ENCODE data around the gene ENTPD3.

The ENTPD3 gene

DNA sequence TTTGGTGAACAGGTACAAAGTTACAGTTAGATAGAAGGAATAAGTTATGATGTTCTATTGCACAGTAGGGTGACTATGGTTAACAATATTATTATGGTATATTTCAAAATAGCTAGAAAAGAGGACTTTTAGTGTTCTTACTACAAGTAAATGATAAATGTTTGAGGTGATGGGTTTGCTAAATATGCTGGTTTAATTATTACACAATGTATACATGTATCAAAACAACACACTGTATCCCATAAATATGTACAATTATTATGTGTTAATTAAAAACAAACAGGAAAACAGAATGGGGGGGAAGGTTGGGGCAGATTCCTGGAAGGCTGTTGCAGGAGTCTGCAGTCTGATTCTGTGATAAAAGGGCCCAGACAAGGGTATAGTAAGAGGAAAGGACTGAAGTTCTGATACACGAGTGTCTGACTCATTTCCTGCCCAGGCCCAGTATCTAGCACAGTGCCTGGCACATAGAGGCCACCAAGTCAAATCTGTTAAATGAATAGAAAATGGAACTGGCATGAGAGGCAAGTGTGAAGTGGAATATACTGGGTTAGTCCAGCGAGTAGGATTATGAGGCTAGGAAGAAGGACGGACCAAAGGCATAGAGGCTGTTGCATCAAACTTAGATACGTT lies 7.2 kb upstream of the ENTPD3 start:
- Histone ChIP-seq H2AFZ (ENCODE audit: low read depth, low read length) (no peak overlapping the region), H3K4me2 (ENCODE audit: low read length) (no peak overlapping the region)

DNA sequence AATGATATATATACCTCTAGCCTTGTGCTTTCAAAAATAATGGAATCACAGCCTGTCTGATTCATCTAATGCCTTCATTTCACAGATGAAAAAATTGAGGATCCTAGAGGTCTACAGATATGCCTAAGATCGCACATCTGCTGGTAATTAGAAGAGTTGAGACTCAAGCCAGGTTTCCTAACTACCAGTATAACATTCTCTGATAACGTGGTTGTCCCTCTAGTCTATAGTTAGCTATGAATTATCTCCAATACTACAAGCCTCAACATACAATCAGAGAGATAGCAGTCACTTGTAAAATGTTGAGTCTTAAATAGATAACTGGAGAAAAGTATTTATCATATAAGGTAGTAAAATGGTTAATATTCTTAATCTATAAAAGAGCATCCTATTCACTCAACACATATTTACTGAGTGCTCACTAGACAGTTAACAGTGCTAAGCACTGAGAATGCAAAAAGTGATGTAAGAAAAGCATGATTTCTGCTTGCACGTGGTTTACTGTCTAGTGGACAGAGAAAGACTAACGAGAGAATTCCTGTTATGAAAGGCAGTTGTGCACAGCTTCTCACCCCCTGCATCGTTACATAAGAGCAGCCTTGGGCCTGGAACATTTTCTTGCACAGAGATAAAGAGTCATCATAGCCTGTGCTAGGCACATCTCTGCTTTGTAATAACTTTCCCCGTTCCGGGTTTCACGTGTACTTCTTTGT lies 4.9 kb upstream of the ENTPD3 start:
- Histone ChIP-seq H2AFZ (ENCODE audit: low read depth, low read length) (peak overlapping the region; percentile 18; the same call in 1 of the 2 replicates), H3K36me3 (replicated peaks; ENCODE audit: low read depth, low read length) (no peaks in the 10 kb centered on the region), H3K27me3 (ENCODE audit: low read depth, low read length) (no peaks in the 10 kb centered on the region), H3K4me3 (ENCODE audit: low read length) (no peak overlapping the region), H4K20me1 (ENCODE audit: insufficient read depth, low read length) (no peaks in the 10 kb centered on the region), H3K4me1 (ENCODE audit: low read length) (no peaks in the 10 kb centered on the region), H3K9ac (ENCODE audit: low read length) (no peak overlapping the region), H3K9me3 (ENCODE audit: insufficient read depth, low read length) (no peaks in the 10 kb centered on the region), H3K27ac (ENCODE audit: low read length) (no peak overlapping the region), H3K4me2 (ENCODE audit: low read length) (no peak overlapping the region), H3K79me2 (ENCODE audit: low read length) (no peaks in the 10 kb centered on the region)
- TF ChIP-seq, protein P1, sequence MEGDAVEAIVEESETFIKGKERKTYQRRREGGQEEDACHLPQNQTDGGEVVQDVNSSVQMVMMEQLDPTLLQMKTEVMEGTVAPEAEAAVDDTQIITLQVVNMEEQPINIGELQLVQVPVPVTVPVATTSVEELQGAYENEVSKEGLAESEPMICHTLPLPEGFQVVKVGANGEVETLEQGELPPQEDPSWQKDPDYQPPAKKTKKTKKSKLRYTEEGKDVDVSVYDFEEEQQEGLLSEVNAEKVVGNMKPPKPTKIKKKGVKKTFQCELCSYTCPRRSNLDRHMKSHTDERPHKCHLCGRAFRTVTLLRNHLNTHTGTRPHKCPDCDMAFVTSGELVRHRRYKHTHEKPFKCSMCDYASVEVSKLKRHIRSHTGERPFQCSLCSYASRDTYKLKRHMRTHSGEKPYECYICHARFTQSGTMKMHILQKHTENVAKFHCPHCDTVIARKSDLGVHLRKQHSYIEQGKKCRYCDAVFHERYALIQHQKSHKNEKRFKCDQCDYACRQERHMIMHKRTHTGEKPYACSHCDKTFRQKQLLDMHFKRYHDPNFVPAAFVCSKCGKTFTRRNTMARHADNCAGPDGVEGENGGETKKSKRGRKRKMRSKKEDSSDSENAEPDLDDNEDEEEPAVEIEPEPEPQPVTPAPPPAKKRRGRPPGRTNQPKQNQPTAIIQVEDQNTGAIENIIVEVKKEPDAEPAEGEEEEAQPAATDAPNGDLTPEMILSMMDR (IDR thresholded peaks at IDR 0.05; ENCODE audit: low read depth, low read length) = no peak
- no peak for TF ChIP-seq EZH2phosphoT487 (IDR thresholded peaks at IDR 0.05; ENCODE audit: low read depth)

More for the DNA sequence above, 7.2 kb upstream of the ENTPD3 start:
- Histone ChIP-seq H3K4me1 (ENCODE audit: low read length) (no peaks in the 10 kb centered on the region), H3K9me3 (ENCODE audit: insufficient read depth, low read length) (no peaks in the 10 kb centered on the region), H3K79me2 (ENCODE audit: low read length) (no peaks in the 10 kb centered on the region), H3K9ac (ENCODE audit: low read length) (no peak overlapping the region), H3K36me3 (replicated peaks; ENCODE audit: low read depth, low read length) (no peaks in the 10 kb centered on the region), H3K27me3 (ENCODE audit: low read depth, low read length) (0 out of 2 replicates have a peak, but pooled peaks cover 2% of the 10 kb centered on the region), H3K27ac (ENCODE audit: low read length) (no peak overlapping the region), H3K4me3 (ENCODE audit: low read length) (no peak overlapping the region), H4K20me1 (ENCODE audit: insufficient read depth, low read length) (no peaks in the 10 kb centered on the region)
- TF ChIP-seq EZH2phosphoT487 (IDR thresholded peaks at IDR 0.05; ENCODE audit: low read depth) = no peak
- TF ChIP-seq, protein P1 (IDR thresholded peaks at IDR 0.05; ENCODE audit: low read depth, low read length) = no peak

DNA sequence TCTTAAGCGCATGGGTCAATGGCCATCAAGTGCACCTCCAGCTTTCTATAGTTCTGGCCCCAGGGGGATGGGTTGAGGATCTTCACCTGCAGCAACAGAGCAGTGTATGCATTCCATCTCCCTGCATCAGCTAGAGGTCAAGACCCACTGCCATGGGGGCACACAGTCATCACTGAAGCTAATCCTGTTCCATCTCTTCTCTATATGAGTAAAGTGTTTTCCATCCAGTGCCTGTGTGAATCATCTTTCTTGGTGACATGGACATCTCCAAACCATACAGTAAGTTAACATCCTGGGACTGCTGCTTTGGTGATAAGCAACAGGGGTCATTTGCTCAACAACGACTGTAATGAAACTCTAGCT lies 4.4 kb upstream of the ENTPD3 start:
- H2AFZ ChIP-seq (ENCODE audit: low read depth, low read length) = no peak overlapping the region
- no peak overlapping the region for H3K4me3 ChIP-seq (ENCODE audit: low read length)
- no peak overlapping the region for H3K9ac ChIP-seq (ENCODE audit: low read length)
- H3K9me3 ChIP-seq (ENCODE audit: insufficient read depth, low read length) = no peaks in the 10 kb centered on the region
- no peaks in the 10 kb centered on the region for H3K36me3 ChIP-seq (replicated peaks; ENCODE audit: low read depth, low read length)
- no peaks in the 10 kb centered on the region for H4K20me1 ChIP-seq (ENCODE audit: insufficient read depth, low read length)
- H3K27ac ChIP-seq (ENCODE audit: low read length) = no peak overlapping the region
- no peak for TF ChIP-seq EZH2phosphoT487 (IDR thresholded peaks at IDR 0.05; ENCODE audit: low read depth)
- TF ChIP-seq, protein P1 (IDR thresholded peaks at IDR 0.05; ENCODE audit: low read depth, low read length) = no peak
- H3K4me2 ChIP-seq (ENCODE audit: low read length) = no peak overlapping the region
- H3K27me3 ChIP-seq (ENCODE audit: low read depth, low read length) = no peaks in the 10 kb centered on the region
- no peaks in the 10 kb centered on the region for H3K4me1 ChIP-seq (ENCODE audit: low read length)
- H3K79me2 ChIP-seq (ENCODE audit: low read length) = no peaks in the 10 kb centered on the region

DNA sequence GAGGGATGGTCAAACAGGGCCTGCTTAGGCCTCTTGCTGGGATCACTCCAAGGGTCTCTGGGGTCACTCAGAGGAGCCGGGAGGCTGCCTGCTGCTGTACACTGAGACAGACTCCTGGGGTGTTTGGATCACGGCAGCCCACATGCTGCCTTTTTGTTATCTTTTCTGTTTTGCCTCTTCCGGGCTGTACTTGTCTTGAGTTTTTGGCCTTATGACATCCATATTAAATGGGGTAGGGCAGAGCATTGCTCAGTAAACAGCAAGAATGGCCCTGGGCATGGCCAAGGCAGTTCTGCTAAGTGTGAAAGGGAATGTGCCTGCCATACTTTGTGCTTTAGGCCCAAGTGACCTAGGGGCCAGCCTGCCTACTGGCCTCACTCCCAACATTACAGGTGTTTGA lies 771 bp upstream of the ENTPD3 start:
- Histone ChIP-seq H4K20me1 (ENCODE audit: insufficient read depth, low read length) (no peaks in the 10 kb centered on the region), H3K27ac (ENCODE audit: low read length) (no peak overlapping the region), H3K9ac (ENCODE audit: low read length) (no peak overlapping the region), H3K79me2 (ENCODE audit: low read length) (no peaks in the 10 kb centered on the region), H3K4me1 (ENCODE audit: low read length) (no peaks in the 10 kb centered on the region), H3K36me3 (replicated peaks; ENCODE audit: low read depth, low read length) (no peaks in the 10 kb centered on the region), H3K4me3 (ENCODE audit: low read length) (no peak overlapping the region), H3K27me3 (ENCODE audit: low read depth, low read length) (no peaks in the 10 kb centered on the region), H3K4me2 (ENCODE audit: low read length) (no peak overlapping the region), H2AFZ (ENCODE audit: low read depth, low read length) (no peak overlapping the region), H3K9me3 (ENCODE audit: insufficient read depth, low read length) (no peaks in the 10 kb centered on the region)
- TF ChIP-seq EZH2phosphoT487 (IDR thresholded peaks at IDR 0.05; ENCODE audit: low read depth) = no peak
- TF ChIP-seq, protein P1 (IDR thresholded peaks at IDR 0.05; ENCODE audit: low read depth, low read length) = no peak
